Measurements from ENCODE around the gene INTS11. TPM values are rescaled to one million over a fixed set of nuclear protein-coding genes. Genes with fewer than 3 reads are reported as not detected.

The INTS11 gene
- total and polyA plus RNA-seq, 2 of the 13 experiments (the other 11 are each of a cell fraction or from before 2014, with no cell fraction given): 52.8 to 94.8 TPM

DNA sequence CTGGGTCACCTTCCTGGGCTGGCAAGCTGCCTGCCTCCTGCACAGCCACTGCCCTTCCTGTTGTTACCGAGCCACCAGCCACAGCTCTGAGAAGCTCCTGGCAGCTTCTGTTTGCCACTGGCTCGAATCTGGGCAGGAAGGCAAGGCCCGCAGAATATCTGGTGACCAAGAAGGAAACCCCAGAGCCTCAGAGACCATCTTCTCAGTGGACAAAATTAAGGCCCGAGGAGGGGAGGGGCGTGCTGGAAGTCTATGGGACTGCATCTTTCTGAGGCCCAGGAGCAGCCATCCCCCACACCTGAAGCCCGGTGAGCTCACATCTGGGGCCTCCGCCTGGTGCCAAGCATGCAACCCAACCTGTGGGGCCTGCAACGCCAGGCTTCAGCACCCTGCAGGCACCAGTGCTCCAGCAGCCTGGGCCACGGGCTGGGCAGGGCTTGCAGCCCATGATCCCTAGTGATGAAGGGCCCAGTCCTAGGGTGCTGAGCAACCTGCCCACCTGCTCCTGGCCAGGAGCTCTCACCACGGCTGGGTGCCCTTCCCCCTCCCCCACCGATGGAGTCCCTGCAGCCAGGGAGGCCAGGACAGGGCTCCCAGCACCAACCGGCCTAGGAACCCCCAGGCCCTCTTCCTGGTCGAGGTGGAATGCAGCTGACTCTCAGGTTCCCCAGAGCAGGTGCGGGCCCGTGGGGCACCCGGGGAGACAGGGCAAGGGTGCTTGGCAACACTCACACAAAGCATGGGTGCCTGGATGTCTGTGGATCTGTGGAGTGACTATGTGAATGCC is 1.0 kb upstream of the INTS11 start (continued):
- TF ChIP-seq PAXIP1 (CRISPR knock-in tag; conservative IDR thresholded peaks at IDR 0.05): no peak
- no peak for TF ChIP-seq ZNF747 (CRISPR knock-in tag; IDR thresholded peaks at IDR 0.05; ENCODE audit: borderline replicate concordance)
- TF ChIP-seq ZNF607 (CRISPR knock-in tag; IDR thresholded peaks at IDR 0.05; ENCODE audit: borderline replicate concordance): no peak
- no peak for TF ChIP-seq TCF12 (IDR thresholded peaks at IDR 0.05)
- TF ChIP-seq TCF12 (CRISPR knock-in tag; IDR thresholded peaks at IDR 0.05): no peak
- no peak for TF ChIP-seq DMAP1 (CRISPR knock-in tag; IDR thresholded peaks at IDR 0.05)
- TF ChIP-seq ZFY (CRISPR knock-in tag; IDR thresholded peaks at IDR 0.05): no peak
- no peak for TF ChIP-seq ZNF24 (IDR thresholded peaks at IDR 0.05)
- TF ChIP-seq GPN1 (CRISPR knock-in tag; IDR thresholded peaks at IDR 0.05; ENCODE audit: borderline replicate concordance): no peak
- TF ChIP-seq MBD4 (IDR thresholded peaks at IDR 0.05; ENCODE audit: borderline replicate concordance, low read length): no peak
- no peak for TF ChIP-seq MXD1 (CRISPR knock-in tag; IDR thresholded peaks at IDR 0.05)
- TF ChIP-seq MIER3 (CRISPR knock-in tag; IDR thresholded peaks at IDR 0.05; ENCODE audit: borderline replicate concordance): no peak
- TF ChIP-seq ZNF761 (CRISPR knock-in tag; conservative IDR thresholded peaks at IDR 0.05): 0 out of 2 replicates have a peak, but pooled peaks have one; percentile 30
- TF ChIP-seq CSRNP2 (CRISPR knock-in tag; conservative IDR thresholded peaks at IDR 0.05; ENCODE audit: low read depth): no peak
- TF ChIP-seq ZNF354B (CRISPR knock-in tag; IDR thresholded peaks at IDR 0.05): no peak
- no peak for TF ChIP-seq REXO4 (CRISPR knock-in tag; IDR thresholded peaks at IDR 0.05; ENCODE audit: borderline replicate concordance)
- 0 out of 2 replicates have a peak, but pooled peaks have one; percentile 0 for TF ChIP-seq MYNN (CRISPR knock-in tag; IDR thresholded peaks at IDR 0.05; ENCODE audit: low read depth)
- no peak for TF ChIP-seq ZBTB42 (CRISPR knock-in tag; IDR thresholded peaks at IDR 0.05)
- no peak for TF ChIP-seq GTF3A (CRISPR knock-in tag; conservative IDR thresholded peaks at IDR 0.05)
- no peak for TF ChIP-seq EP300 (IDR thresholded peaks at IDR 0.05; ENCODE audit: low read depth in 2 of 2, low read length in 2 of 2)
- TF ChIP-seq EP300 (CRISPR knock-in tag; IDR thresholded peaks at IDR 0.05; ENCODE audit: borderline replicate concordance): no peak
- no peak for TF ChIP-seq ZNF652 (CRISPR knock-in tag; IDR thresholded peaks at IDR 0.05; ENCODE audit: borderline replicate concordance, low read depth)
- no peak for TF ChIP-seq SNRNP70 (IDR thresholded peaks at IDR 0.05; ENCODE audit: low read depth, low read length)
- TF ChIP-seq, protein P1, sequence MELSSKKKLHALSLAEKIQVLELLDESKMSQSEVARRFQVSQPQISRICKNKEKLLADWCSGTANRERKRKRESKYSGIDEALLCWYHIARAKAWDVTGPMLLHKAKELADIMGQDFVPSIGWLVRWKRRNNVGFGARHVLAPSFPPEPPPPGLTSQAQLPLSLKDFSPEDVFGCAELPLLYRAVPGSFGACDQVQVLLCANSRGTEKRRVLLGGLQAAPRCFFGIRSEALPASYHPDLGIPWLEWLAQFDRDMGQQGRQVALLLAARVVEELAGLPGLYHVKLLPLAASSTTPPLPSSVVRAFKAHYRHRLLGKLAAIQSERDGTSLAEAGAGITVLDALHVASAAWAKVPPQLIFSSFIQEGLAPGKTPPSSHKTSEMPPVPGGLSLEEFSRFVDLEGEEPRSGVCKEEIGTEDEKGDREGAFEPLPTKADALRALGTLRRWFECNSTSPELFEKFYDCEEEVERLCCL (CRISPR knock-in tag; IDR thresholded peaks at IDR 0.05; ENCODE audit: borderline replicate concordance): no peak
- TF ChIP-seq FOXK2 (IDR thresholded peaks at IDR 0.05): no peak
